IMR-90 (cell line): ENCODE data around the gene FCN1. TPM values are rescaled to one million over a fixed set of nuclear protein-coding genes. Genes with fewer than 3 reads are reported as not detected.

Experiments
- ATAC-seq: fragments of 200-7000 bp; cut with Tn5 transposase; 2 replicates; pipeline ENCODE4 v1.9.1; 2020; ENCODE audit warnings: low read depth, mild to moderate bottlenecking, moderate library complexity
- BruUV-seq: library from RNA; stranded (reverse); fragments of 400-500 nt; replicated peaks from 2 replicates; lab custom pipeline; 2021; lab: Mats Ljungman, UMichigan
- CTCF ChIA-PET: fragments of 300-600 bp; formaldehyde crosslinking; extraction: SDS; loops from one replicate; lab custom pipeline; 2021; ENCODE audit warnings: antibody characterized with exemption; lab: Yijun Ruan, JAX
- POLR2A ChIA-PET: fragments of 300-600 bp; sonication (Branson Sonifier 250); formaldehyde crosslinking; loops from one replicate; lab custom pipeline; 2022; ENCODE audit warnings: antibody characterized with exemption; ENCODE audit not compliant: unreplicated experiment; lab: Charles Lee
- DNase-seq: peaks from one replicate; pipeline ENCODE4 v3.0.0; 2013
- H2AFZ ChIP-seq: replicated peaks from 2 replicates; pipeline ENCODE3; 2013; ENCODE audit warnings: low read length, mild to moderate bottlenecking; ENCODE audit not compliant: poor library complexity
- H2AK5ac ChIP-seq: 2 replicates; pipeline ENCODE4 v1.6.1; 2013; ENCODE audit warnings: low read depth, low read length, inconsistent platforms
- H2AK9ac ChIP-seq: replicated peaks from 2 replicates; pipeline ENCODE3; 2013; ENCODE audit warnings: mild to moderate bottlenecking, low read depth, low read length, moderate library complexity; ENCODE audit not compliant: poor library complexity
- H2BK120ac ChIP-seq: 2 replicates; pipeline ENCODE4 v1.6.1; 2013; ENCODE audit warnings: low read depth, low read length, inconsistent platforms
- H2BK15ac ChIP-seq: 3 replicates; pipeline ENCODE4 v1.6.1; 2013; ENCODE audit warnings: low read depth, low read length, inconsistent platforms
- H2BK20ac ChIP-seq: 2 replicates; pipeline ENCODE4 v1.6.1; 2013; ENCODE audit warnings: low read depth, mild to moderate bottlenecking, inconsistent platforms, low read length, moderate library complexity
- H2BK5ac ChIP-seq: 2 replicates; pipeline ENCODE4 v1.6.1; 2013; ENCODE audit warnings: mild to moderate bottlenecking, low read depth, low read length, inconsistent platforms; ENCODE audit not compliant: poor library complexity, severe bottlenecking
- H3K14ac ChIP-seq: replicated peaks from 2 replicates; pipeline ENCODE4 v1.6.1; 2013; ENCODE audit warnings: low read depth, low read length, inconsistent platforms
- H3K18ac ChIP-seq: 2 replicates; pipeline ENCODE4 v1.6.1; 2013; ENCODE audit warnings: low read depth, low read length, control low read depth
- H3K23ac ChIP-seq: 2 replicates; pipeline ENCODE4 v1.6.1; 2013; ENCODE audit warnings: low read depth, low read length, inconsistent platforms
- H3K27ac ChIP-seq: 2 replicates; pipeline ENCODE4 v1.5.1; 2013; ENCODE audit warnings: mild to moderate bottlenecking, control low read depth, low read length; ENCODE audit not compliant: insufficient read depth
- H3K27me3 ChIP-seq: 2 replicates; pipeline ENCODE4 v1.6.1; 2013; ENCODE audit warnings: low read length; ENCODE audit not compliant: control insufficient read depth, insufficient read depth
- H3K36me3 ChIP-seq: 2 replicates; pipeline ENCODE4 v1.6.1; 2013; ENCODE audit warnings: low read length, mixed read lengths; ENCODE audit not compliant: control insufficient read depth, insufficient read depth
- H3K4ac ChIP-seq: 2 replicates; pipeline ENCODE4 v1.6.1; 2013; ENCODE audit warnings: low read depth, low read length, inconsistent platforms
- H3K4me1 ChIP-seq: 2 replicates; pipeline ENCODE4 v1.6.1; 2013; ENCODE audit warnings: low read length, mixed read lengths; ENCODE audit not compliant: control insufficient read depth, insufficient read depth
- H3K4me2 ChIP-seq: 2 replicates; pipeline ENCODE4 v1.6.1; 2013; ENCODE audit warnings: low read depth, mild to moderate bottlenecking, control low read depth, low read length, moderate library complexity
- H3K4me3 ChIP-seq: 2 replicates; pipeline ENCODE4 v1.5.1; 2013; ENCODE audit warnings: low read depth, mild to moderate bottlenecking, control low read depth, low read length, moderate library complexity; ENCODE audit not compliant: insufficient read depth
- H3K56ac ChIP-seq: 2 replicates; pipeline ENCODE4 v1.6.1; 2013; ENCODE audit warnings: low read length, inconsistent platforms; ENCODE audit not compliant: insufficient read depth; ENCODE audit errors: extremely low read depth
- H3K79me1 ChIP-seq, 2 experiments: 2 replicates each; pipeline ENCODE4 v1.6.1; 2013; ENCODE audit warnings: low read length in 2 of 2, inconsistent platforms in 1 of 2, low read depth in 1 of 2
- H3K9ac ChIP-seq: 2 replicates; pipeline ENCODE4 v1.6.1; 2013; ENCODE audit warnings: low read depth, low read length, control low read depth
- H3K9me1 ChIP-seq: 2 replicates; pipeline ENCODE4 v1.6.1; 2013; ENCODE audit warnings: low read length, inconsistent platforms; ENCODE audit not compliant: insufficient read depth
- H3K9me3 ChIP-seq: 2 replicates; pipeline ENCODE4 v1.6.1; 2013; ENCODE audit warnings: low read length; ENCODE audit not compliant: control insufficient read depth, insufficient read depth
- H4K20me1 ChIP-seq: 2 replicates; pipeline ENCODE4 v1.6.1; 2013; ENCODE audit warnings: low read length, inconsistent platforms; ENCODE audit not compliant: insufficient read depth
- H4K5ac ChIP-seq: 2 replicates; pipeline ENCODE4 v1.6.1; 2013; ENCODE audit warnings: mild to moderate bottlenecking, low read depth, low read length, control low read depth
- H4K8ac ChIP-seq, 2 experiments: 2 replicates each; pipeline ENCODE4 v1.6.1; 2013; ENCODE audit warnings: low read depth in 2 of 2, low read length in 2 of 2, control low read depth in 1 of 2, inconsistent platforms in 1 of 2
- H4K91ac ChIP-seq: 2 replicates; pipeline ENCODE4 v1.6.1; 2013; ENCODE audit warnings: low read depth, low read length, inconsistent platforms; ENCODE audit not compliant: insufficient read depth
- CEBPB ChIP-seq: IDR thresholded peaks from 2 replicates; pipeline ENCODE4 v1.6.1; 2012; ENCODE audit warnings: low read depth, low read length, improper control_type of control experiment
- CHD1 ChIP-seq: IDR thresholded peaks from 2 replicates; pipeline ENCODE4 v1.6.1; 2012; ENCODE audit warnings: low read depth, low read length, improper control_type of control experiment
- CTCF ChIP-seq: conservative IDR thresholded peaks from 2 replicates; pipeline ENCODE4 v1.5.1; 2012; ENCODE audit warnings: mild to moderate bottlenecking, low read depth, low read length, improper control_type of control experiment
- ELK1 ChIP-seq: fragments of 150-350 bp; IDR thresholded peaks from 2 replicates; pipeline ENCODE4 v1.6.1; 2016; ENCODE audit warnings: low read depth, mild to moderate bottlenecking, low read length, moderate library complexity, borderline replicate concordance
- FOS ChIP-seq: fragments of 150-350 bp; IDR thresholded peaks from 2 replicates; pipeline ENCODE4 v1.6.1; 2016; ENCODE audit warnings: low read depth, low read length
- MAFK ChIP-seq: IDR thresholded peaks from 2 replicates; pipeline ENCODE4 v1.6.1; 2012; ENCODE audit warnings: low read depth, low read length, improper control_type of control experiment
- MAZ ChIP-seq: IDR thresholded peaks from 2 replicates; pipeline ENCODE4 v1.6.1; 2012; ENCODE audit warnings: low read depth, mild to moderate bottlenecking, low read length, improper control_type of control experiment, moderate library complexity, borderline replicate concordance
- MXI1 ChIP-seq: IDR thresholded peaks from 2 replicates; pipeline ENCODE4 v1.6.1; 2012; ENCODE audit warnings: low read depth, mild to moderate bottlenecking, low read length, moderate library complexity, borderline replicate concordance
- NFE2L2 ChIP-seq: fragments of 150-350 bp; IDR thresholded peaks from 2 replicates; pipeline ENCODE4 v1.6.1; 2016; ENCODE audit warnings: low read depth, mild to moderate bottlenecking, low read length
- RAD21 ChIP-seq: IDR thresholded peaks from 2 replicates; pipeline ENCODE4 v1.6.1; 2012; ENCODE audit warnings: low read length, improper control_type of control experiment
- RCOR1 ChIP-seq: IDR thresholded peaks from 2 replicates; pipeline ENCODE4 v1.6.1; 2012; ENCODE audit warnings: mild to moderate bottlenecking, low read length, improper control_type of control experiment; ENCODE audit not compliant: insufficient replicate concordance
- SMC3 ChIP-seq: fragments of 150-350 bp; IDR thresholded peaks from 2 replicates; pipeline ENCODE4 v1.6.1; 2016; ENCODE audit warnings: low read depth, mild to moderate bottlenecking, antibody characterized with exemption, low read length, moderate library complexity
- USF2 ChIP-seq: fragments of 150-350 bp; IDR thresholded peaks from 2 replicates; pipeline ENCODE4 v1.6.1; 2017; ENCODE audit warnings: mild to moderate bottlenecking, antibody characterized with exemption, low read length, low read depth
- WGBS, 2 experiments: methylation state at CpG; one replicate each; pipeline versions ENCODE4 v1.1.5 to v1.1.7; 2013; ENCODE audit warnings: missing lambda C conversion rate in 2 of 2; ENCODE audit not compliant: insufficient read length in 1 of 2; ENCODE audit errors: extremely low coverage in 2 of 2; 5-methylcytosine and 5-hydroxymethylcytosine counted together
- dilution Hi-C: fragments of 300-500 bp; cut with HindIII; formaldehyde crosslinking; loops from one replicate; pipeline ENCODE4 v1.14.3; 2018; ENCODE audit warnings: low sequenced_read_pairs; ENCODE audit not compliant: unreplicated experiment
- in situ Hi-C: fragments of 300-500 bp; cut with MboI; formaldehyde crosslinking; loops from 3 replicates; pipeline ENCODE4 v1.14.3; 2019; ENCODE audit warnings: low sequenced_read_pairs, inconsistent platforms, mixed read lengths
- intact Hi-C: fragments of 100-400 bp; cut with micrococcal nuclease; formaldehyde crosslinking; loops from 2 replicates; pipeline ENCODE4 v1.10.0; 2022
- polyA plus RNA-seq, 3 experiments: library from polyadenylated mRNA; depleted of rRNA; stranded (reverse); fragments of >200 nt; gene quantifications; 2 replicates each; pipeline ENCODE4 v1.2.3, GENCODE V29; 2012; ENCODE audit warnings: low replicate concordance in 1 of 3
- total RNA-seq: library from RNA; depleted of rRNA; stranded (reverse); fragments of >200 nt; gene quantifications from 2 replicates; pipeline ENCODE4 v1.2.3, GENCODE V29; 2012

Gene FCN1
- total and polyA plus RNA-seq, 2 of the 4 experiments (the other 2 are of a cell fraction): not detected

- no peak overlapping the region for H2AK5ac ChIP-seq
- no peak overlapping the region for H2BK20ac ChIP-seq
- WGBS, 2 experiments: 60% methylated on average over 4 of the region's 6 CpGs; no CpG with 5 or more reads in 1 of the 2 experiments
- intact Hi-C loops (no loop called here), dilution Hi-C loops (no loop called here), in situ Hi-C loops (no loop called here)
- no peak for DNase-seq
- H2BK15ac ChIP-seq: no peak overlapping the region
- no peak overlapping the region for H3K56ac ChIP-seq
- no peak overlapping the region for H2AFZ ChIP-seq
- no peak overlapping the region for H3K14ac ChIP-seq
- no peak overlapping the region for H3K23ac ChIP-seq
- H2AK9ac ChIP-seq: no peak overlapping the region
- ATAC-seq: no peak
- H3K9me3 ChIP-seq: no peaks in the 10 kb centered on the region
- no peak overlapping the region for H2BK5ac ChIP-seq
- H2BK120ac ChIP-seq: no peak overlapping the region
- H3K4ac ChIP-seq: no peak overlapping the region
- no TSS peak for BruUV-seq
- H4K91ac ChIP-seq: no peak overlapping the region
- H3K27me3 ChIP-seq: peaks cover 4% of the 10 kb centered on the region; the same call in 1 of the 2 replicates
- H4K5ac ChIP-seq: no peak overlapping the region
- H3K18ac ChIP-seq: no peak overlapping the region
- H3K79me1 ChIP-seq: no peaks in the 10 kb centered on the region
- no peaks in the 10 kb centered on the region for H3K9me1 ChIP-seq
- H3K27ac ChIP-seq: no peak overlapping the region
- H3K4me1 ChIP-seq: no peaks in the 10 kb centered on the region; the same call in 1 of the 2 replicates
- H3K4me2 ChIP-seq: no peak overlapping the region
- no peak overlapping the region for H4K8ac ChIP-seq
- H4K20me1 ChIP-seq: no peaks in the 10 kb centered on the region
- POLR2A ChIA-PET: no interaction called here
- CTCF ChIA-PET: no interaction called here
- no peak for TF ChIP-seq CEBPB
- TF ChIP-seq CHD1: no peak
- no peak for TF ChIP-seq NFE2L2
- no peak for TF ChIP-seq SMC3
- TF ChIP-seq CTCF: no peak
- TF ChIP-seq MAZ: no peak
- TF ChIP-seq FOS: no peak
- TF ChIP-seq USF2: no peak
- TF ChIP-seq MAFK: no peak
- no peak for TF ChIP-seq RAD21
- no peak for TF ChIP-seq ELK1
- no peak for TF ChIP-seq RCOR1
- no peak for TF ChIP-seq MXI1
- H3K4me3 ChIP-seq: no peak overlapping the region
- no peak overlapping the region for H3K9ac ChIP-seq
- H3K36me3 ChIP-seq: no peaks in the 10 kb centered on the region
Observed at GRCh38 chr9:134965851-134966250, 48.1 kb upstream of the FCN1 start.
